NCI-H2196 (cell line): ENCODE data around the gene BTK.
A peak's percentile ranks its signal among the peaks of the same experiment; 100 is the strongest.

Experiments used
- DNase-seq: peaks from one replicate; lab custom pipeline; 2025; ENCODE audit not compliant: unreplicated experiment; lab: John Stamatoyannopoulos, UW

Gene BTK

GRCh38 chrX:101385795-101386541 is at the start of gene BTK:
BTK (minus strand) TSS chrX:101386191; CDS start chrX:101375284, 10,907 bp downstream.
- no peak for DNase-seq

DNA sequence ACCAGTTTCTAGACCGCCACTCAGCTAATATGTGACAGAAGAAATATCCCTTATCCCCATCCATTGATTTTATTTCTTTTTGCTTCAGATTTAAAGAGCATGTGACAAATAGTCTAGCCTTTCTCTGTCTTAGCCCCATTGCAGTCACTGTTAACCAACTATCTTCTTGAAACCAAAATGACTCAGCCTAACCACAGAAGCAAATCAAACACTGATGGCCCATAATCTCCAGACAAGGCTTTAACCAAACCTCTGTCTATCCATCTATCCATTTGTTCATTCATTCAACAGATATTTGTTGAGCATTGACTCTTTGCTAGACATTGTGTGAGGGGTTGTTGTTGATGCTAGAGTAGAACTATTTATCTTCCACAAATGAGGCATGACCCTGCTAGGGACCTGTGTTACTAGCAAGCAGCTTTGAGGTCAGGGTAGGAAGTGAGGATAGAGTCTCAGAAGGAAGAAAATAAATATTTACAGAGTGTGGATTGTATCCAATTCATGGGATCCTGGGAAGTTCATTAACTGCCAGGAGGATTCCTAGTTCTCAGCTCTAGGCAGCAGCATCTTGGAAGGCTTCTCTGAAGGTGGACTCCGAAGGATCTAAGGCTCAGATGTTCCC is 44.6 kb upstream of the BTK start:
- no peak for DNase-seq

DNA sequence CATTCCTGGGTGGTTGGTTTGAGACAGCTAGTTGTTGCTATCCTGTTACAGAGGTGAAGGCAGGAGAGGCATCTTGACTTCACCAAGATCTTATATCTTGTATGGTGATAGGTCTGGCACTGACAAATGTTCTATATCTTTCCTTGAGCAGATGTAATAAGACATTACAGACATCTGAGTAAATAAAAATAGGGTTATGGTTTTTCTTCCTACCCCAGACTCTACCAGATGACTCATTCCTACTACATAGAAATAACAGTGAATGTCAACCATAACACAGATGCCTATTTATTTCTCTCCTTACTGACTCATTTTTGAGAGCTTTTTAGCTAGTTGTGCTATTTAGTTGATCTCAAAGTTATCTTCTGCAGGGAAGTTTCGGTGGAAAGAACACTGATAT is 43.9 kb upstream of the BTK start:
- DNase-seq, result no peak

DNA sequence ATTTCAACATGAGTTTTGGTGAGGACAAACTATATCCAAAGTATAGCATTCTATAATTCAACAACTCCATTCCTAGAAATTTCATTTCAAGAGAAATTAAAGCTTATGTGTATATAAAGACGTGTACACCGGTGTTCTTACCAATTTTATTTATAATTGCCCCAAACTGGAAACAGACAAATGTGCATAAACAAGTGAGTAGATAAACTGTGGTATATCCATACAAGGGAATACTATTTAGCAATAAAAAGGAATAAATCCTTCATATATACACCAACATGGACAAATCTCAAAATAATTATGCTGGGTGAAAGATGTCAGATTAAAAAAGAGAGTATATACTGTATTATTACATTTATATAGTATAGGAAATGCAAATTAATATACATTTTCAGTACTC is 42.0 kb upstream of the BTK start:
- DNase-seq, result no peak

DNA sequence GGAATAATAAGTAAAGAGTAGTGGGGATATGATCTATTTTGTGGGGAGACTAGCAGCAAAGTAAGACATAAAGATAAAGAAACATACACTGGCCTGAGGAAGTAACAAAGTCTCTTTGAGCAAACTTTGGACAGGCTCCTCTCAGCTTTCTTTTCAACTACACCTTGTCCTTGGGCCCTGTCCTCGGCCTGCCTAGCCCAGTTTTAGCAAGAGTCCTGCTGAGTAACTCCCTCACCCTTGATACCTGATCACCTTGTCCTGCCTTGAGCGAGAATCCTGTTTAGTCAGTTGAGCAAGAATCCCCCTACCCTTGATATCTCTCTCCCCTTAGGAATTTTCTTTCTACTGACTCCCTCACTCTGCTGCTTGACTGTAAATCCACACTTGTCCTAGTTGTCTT is 33.5 kb upstream of the BTK start:
- no peak for DNase-seq

DNA sequence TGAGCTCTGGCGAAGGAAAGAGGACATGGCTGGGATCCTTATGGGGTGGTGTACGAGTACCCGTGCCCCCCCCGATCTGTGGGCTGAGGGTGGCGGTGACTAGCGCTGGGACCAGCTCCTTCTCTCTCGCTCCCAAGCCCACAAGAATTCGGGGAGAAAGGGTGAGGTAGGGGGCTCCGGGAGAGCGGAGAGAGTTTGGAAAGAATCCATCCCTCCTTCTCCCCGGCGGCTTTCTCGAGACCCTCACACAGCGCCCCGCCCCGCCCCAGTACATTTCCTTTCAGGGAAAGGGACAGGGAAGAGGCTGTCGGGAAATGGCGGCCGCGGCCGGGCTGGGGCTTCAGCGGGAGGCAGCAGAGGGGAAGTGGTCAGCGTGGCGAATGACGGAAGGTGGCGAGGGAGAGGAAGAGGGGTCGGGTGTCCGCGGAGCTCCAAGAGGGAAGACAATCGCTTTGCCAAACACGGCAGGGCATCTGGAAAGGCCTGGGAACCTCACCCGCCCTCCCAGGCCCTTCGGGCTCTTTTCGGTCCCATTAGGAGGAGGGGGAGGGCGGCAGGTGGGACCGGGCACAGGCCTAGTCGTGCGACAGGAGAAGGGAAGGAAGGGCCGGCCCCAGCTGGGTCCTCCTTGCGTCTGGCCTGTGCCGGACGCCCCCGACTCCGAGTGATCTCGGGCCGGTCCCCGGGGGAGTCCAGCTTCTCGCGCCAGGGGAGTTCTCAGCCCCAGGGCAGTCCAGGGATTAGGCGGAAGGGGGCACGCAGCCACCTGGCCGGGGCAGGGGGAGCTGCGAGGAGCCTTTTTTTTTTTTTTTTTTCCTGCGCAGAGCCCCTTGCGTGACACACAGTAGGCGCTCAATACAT is 32.2 kb upstream of the BTK start:
- DNase-seq, result no peak

DNA sequence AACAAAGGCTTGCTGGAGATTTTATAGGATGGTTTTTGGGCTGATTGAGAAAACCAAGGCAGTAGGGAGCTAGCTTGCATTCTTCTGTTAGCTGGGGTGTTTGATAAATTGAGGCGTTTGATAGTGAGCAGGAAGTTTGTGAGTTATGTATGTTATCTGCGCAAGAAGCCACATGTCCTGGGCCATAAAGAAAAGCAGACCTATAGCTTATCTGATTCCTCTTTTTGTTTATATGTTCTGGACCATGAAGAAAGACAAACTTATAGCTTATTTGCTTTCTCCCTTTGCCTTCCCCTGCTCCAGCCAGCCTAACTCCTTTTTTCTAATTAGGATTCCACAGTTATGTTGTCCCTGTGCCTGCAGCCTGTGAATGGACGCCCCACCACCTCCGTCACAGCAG is 31.2 kb upstream of the BTK start:
- no peak for DNase-seq

- DNase-seq, result no peak
These were observed 30.7 kb upstream of the BTK start for GRCh38 chrX:101416691-101417090.

DNA sequence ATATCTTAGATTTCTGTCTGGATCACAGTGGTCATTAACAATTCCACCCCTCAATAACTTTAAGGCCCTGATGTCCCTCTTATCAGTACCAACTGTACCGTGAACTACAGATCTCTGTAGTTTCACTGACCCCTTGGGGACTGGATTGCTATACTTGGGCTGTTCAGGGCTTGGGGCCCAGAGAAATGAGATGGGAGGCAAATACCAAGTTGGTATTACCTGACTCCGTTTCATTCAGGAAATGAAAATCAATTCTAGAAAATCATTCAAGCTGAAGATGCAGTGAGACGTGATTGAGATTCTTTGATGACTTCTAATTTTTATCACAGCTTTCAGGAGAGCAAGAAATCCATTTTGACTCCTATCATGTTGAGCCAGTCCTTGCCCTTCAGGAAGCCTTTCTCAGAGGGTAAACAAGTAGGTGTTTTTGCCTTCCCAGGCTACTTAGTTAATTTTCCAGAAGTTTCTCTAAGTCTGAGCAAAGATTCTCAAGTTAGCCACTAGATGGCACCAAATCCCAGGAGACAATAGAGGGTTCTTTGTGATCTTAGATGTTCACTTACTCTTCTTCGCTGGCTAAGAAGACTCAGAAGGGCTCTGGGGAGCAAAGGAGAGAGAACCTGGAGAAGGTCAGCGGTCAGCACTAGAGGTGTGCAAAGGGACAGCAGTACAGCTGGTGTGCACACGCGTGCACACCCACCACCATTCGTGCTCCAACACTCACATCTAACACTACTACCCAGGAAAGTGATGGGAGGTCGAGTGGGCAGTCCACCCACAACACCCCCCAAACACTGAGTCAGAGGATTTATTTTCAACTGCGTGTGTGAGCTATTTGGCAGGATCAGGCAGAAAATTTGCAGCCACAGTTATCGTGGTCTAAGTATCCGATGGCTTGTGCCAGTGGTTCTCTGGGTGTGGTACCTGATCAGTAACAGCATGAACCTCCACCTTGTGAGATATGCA is 29.5 kb upstream of the BTK start:
- peak; percentile 19 for DNase-seq

GRCh38 chrX:101411984-101412383 is 26.0 kb upstream of the BTK start:
- DNase-seq, result no peak

DNA sequence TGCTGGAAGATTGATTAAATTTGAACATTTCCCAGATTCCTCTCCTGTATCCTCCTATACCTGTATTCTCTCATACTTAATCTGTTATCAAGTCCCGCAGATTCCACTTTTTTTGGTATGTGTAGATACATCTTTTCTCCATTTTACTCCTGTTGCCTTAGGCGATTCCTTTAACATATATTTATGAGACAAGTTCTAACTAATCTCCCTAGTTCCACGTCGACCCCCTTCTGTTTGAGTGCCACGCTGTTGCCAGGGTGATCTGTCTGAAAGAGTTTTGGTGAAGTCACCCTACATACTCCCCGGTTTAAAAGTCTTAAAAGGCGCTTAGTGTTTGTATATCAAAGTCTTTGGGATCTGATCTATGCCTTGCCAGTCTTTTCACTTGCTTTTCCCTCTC is 24.5 kb upstream of the BTK start:
- DNase-seq, result no peak

GRCh38 chrX:101409043-101409442 is 23.1 kb upstream of the BTK start:
- no peak for DNase-seq

- no peak for DNase-seq
These were observed 22.5 kb upstream of the BTK start for GRCh38 chrX:101408532-101408841.

- peak; percentile 89 for DNase-seq
These were observed 21.9 kb upstream of the BTK start, which contains the start of the genes GLA and HNRNPH2 for GRCh38 chrX:101407748-101408531. GLA (minus strand) TSS chrX:101407925; CDS start chrX:101407903, 22 bp downstream. HNRNPH2 (plus strand) TSS chrX:101408222; CDS start chrX:101411989, 3,767 bp downstream.

DNA sequence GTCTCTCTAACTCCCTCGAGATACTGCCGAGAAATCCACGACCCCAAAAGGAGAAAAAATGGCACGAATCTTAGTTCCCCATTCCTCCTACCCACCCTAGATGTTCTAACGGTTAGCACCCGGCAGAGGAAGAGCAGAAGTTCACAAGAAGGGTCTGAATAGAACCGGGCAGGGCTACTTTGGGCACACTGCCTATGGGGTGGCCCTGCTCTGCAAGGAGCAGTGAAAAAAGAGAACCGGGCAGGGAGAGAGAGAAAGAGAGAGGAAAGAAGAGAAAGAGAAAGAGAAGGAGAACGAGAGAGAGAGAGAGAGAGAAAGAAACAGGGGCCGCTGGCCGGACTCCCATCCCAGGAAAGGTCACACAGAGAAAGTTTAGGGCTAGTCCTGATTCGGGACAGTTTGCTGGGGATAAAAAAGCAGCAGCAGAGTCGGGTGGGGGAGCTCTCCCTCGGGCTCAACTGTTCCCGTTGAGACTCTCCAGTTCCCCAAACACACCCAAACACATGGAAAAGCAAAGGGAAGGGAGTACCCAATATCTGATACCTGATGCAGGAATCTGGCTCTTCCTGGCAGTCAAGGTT is 21.3 kb upstream of the BTK start:
- no peak for DNase-seq

DNA sequence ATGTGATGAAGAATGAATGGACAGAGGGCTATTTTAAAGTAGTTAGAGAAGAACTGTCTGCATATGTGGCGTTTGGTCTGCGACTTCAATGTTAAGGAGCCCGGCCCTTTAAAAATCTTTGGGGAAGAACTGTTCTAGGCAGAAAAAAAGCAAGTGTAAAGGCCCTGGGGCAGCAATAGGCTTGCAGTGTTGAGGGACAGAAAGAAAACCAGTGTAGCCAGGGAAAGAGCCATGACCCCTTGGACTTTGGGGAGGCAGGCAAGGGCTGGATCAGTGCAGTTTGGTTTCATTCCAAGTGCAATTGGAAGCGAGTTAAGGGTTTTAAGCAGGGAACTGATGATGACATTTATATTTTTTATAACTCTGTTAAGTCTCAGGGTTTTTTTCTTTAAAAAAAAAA is 13.8 kb upstream of the BTK start:
- DNase-seq, result no peak

- no peak for DNase-seq
These were observed 12.7 kb upstream of the BTK start for GRCh38 chrX:101398694-101399093.

- DNase-seq, result no peak
These were observed 11.8 kb upstream of the BTK start for GRCh38 chrX:101397779-101398178.

- no peak for DNase-seq
These were observed 9.8 kb upstream of the BTK start for GRCh38 chrX:101395789-101396188.

GRCh38 chrX:101394372-101394771 is 8.4 kb upstream of the BTK start:
- no peak for DNase-seq
